Amygdala (tissue), 56 donors: Measurements from ENCODE around the gene GCNT4.
A peak's percentile ranks its signal among the peaks of the same experiment; 100 is the strongest.

ENCODE experiments used
- DNase-seq, 56 donors: peaks; one replicate each; lab custom pipeline; 2025; lab: John Stamatoyannopoulos, UW

Gene GCNT4

GRCh38 chr5:75053304-75054133, 1.2 kb upstream of the GCNT4 start:
- peak in 31 of 56 donors; percentile 25 to 72 (median 46) for DNase-seq

- no peak for DNase-seq
These were observed 621 bp upstream of the GCNT4 start for GRCh38 chr5:75053054-75053303.

- no peak for DNase-seq
These were observed 1.1 kb downstream of the GCNT4 start for GRCh38 chr5:75051217-75051751.

- DNase-seq = no peak
These were observed 1.9 kb downstream of the GCNT4 start for GRCh38 chr5:75050415-75050814.

- DNase-seq = peak in 4 of 56 donors; percentile 3 to 38 (median 10)
These were observed 2.7 kb downstream of the GCNT4 start for GRCh38 chr5:75049456-75050351.

GRCh38 chr5:75048457-75048953, 3.9 kb downstream of the GCNT4 start:
- DNase-seq = no peak

GRCh38 chr5:75047356-75047755, 5.0 kb downstream of the GCNT4 start:
- DNase-seq = no peak

- DNase-seq = no peak
These were observed 5.8 kb downstream of the GCNT4 start for GRCh38 chr5:75046366-75047142.

- DNase-seq = no peak
These were observed 7.3 kb downstream of the GCNT4 start for GRCh38 chr5:75045071-75045470.

- peak in 26 of 56 donors; percentile 5 to 61 (median 26) for DNase-seq
These were observed 8.0 kb downstream of the GCNT4 start for GRCh38 chr5:75044406-75044805.

GRCh38 chr5:75043633-75044264, 8.6 kb downstream of the GCNT4 start:
- no peak for DNase-seq

- DNase-seq = no peak
These were observed 9.8 kb downstream of the GCNT4 start for GRCh38 chr5:75042522-75042921.

- no peak for DNase-seq
These were observed 11.4 kb downstream of the GCNT4 start for GRCh38 chr5:75040973-75041372.

GRCh38 chr5:75037106-75037505, 15.3 kb downstream of the GCNT4 start:
- DNase-seq = peak in 4 of 56 donors; percentile 4 to 30 (median 23)

- no peak for DNase-seq
These were observed 18.1 kb downstream of the GCNT4 start for GRCh38 chr5:75034137-75034739.

GRCh38 chr5:75031366-75031765, 21.0 kb downstream of the GCNT4 start:
- DNase-seq = no peak

- DNase-seq = no peak
These were observed 24.3 kb downstream of the GCNT4 start for GRCh38 chr5:75028090-75028489.

- DNase-seq = no peak
These were observed 28.8 kb downstream of the GCNT4 start for GRCh38 chr5:75023368-75024159.

GRCh38 chr5:75021800-75022199, 30.6 kb downstream of the GCNT4 start:
- DNase-seq = no peak
